Brain microvascular endothelial cell (primary cell): ENCODE results near the gene FAM50A.
A peak's percentile ranks its signal among the peaks of the same experiment; 100 is the strongest.

Experiments used
- DNase-seq: peaks from one replicate; pipeline ENCODE4 v3.0.0-alpha.2; 2020
- H3K27ac ChIP-seq: fragments of 250-450 bp; sonication (Bioruptor Pico); 2 replicates; pipeline ENCODE4 v1.5.1; 2020; ENCODE audit warnings: mild to moderate bottlenecking, moderate library complexity
- H3K27me3 ChIP-seq: fragments of 250-450 bp; sonication (Bioruptor Pico); replicated peaks from 2 replicates; pipeline ENCODE4 v1.5.1; 2020; ENCODE audit warnings: mild to moderate bottlenecking
- H3K36me3 ChIP-seq: fragments of 250-450 bp; sonication (Bioruptor Pico); replicated peaks from 2 replicates; pipeline ENCODE4 v1.5.1; 2020; ENCODE audit warnings: mild to moderate bottlenecking
- H3K4me3 ChIP-seq: 2 replicates; pipeline ENCODE4 v1.5.1; 2011; ENCODE audit warnings: low read depth, mild to moderate bottlenecking, control low read depth, low read length, moderate library complexity
- in situ Hi-C: cut with HindIII; loops from 2 replicates; pipeline ENCODE4 v1.10.0; 2017; ENCODE audit warnings: low sequenced_read_pairs, low pct_ligation_motif_present
- TF ChIP-seq, protein P1 (sequence below): IDR thresholded peaks from 2 replicates; pipeline ENCODE4 v1.5.1; 2011; ENCODE audit warnings: low read depth, mild to moderate bottlenecking, moderate library complexity, low read length, control low read depth, inconsistent platforms; ENCODE audit errors: missing control alignments

The FAM50A gene

DNA sequence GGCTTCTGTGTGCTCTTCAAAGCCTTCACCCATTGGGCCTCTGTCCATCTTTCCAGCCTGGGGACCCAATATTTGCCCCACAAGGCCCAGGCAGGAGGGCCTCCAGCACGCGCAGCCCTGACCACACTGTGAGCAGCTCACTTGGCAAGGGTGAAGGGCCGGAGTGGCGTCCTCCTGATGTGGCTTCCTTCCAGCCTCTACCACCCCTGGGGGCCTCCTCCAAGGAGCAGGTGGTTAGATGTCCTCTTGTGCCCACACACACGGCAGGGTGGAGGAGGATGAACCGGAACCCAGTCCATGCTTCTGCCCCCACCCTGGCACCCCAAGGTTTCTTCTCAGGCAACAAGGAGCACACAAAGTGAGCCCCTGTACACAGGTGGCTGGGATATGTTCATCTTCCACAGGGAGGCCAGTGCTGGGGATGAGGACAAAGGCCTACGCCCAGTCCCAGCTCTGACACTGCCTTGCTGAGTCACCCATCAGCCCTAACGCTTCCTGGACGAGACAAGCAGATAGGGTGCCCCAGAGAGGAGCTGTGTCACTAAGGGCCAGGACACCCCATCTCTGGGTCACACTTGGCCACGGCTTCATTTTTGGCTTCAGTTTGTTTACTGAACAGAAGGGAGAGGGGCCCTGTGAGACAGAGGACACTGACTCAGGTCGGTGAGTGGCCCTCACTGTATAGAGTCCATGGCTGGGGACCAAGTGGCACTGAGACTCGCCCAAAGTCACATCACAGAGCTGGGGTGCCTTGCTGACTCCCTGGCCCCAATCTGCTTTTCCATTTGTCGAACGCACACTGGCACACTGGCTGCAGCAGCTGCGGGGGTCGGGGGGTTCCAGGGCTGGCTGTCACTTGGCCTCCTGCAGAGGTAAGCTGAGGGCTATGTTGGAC is 40.6 kb downstream of the FAM50A start:
- DNase-seq, result no peak
- Histone ChIP-seq H3K4me3 (no peak overlapping the region), H3K36me3 (no peaks in the 10 kb centered on the region), H3K27ac (no peak overlapping the region), H3K27me3 (no peaks in the 10 kb centered on the region)
- in situ Hi-C loops, result no loop called here
- TF ChIP-seq, protein P1, sequence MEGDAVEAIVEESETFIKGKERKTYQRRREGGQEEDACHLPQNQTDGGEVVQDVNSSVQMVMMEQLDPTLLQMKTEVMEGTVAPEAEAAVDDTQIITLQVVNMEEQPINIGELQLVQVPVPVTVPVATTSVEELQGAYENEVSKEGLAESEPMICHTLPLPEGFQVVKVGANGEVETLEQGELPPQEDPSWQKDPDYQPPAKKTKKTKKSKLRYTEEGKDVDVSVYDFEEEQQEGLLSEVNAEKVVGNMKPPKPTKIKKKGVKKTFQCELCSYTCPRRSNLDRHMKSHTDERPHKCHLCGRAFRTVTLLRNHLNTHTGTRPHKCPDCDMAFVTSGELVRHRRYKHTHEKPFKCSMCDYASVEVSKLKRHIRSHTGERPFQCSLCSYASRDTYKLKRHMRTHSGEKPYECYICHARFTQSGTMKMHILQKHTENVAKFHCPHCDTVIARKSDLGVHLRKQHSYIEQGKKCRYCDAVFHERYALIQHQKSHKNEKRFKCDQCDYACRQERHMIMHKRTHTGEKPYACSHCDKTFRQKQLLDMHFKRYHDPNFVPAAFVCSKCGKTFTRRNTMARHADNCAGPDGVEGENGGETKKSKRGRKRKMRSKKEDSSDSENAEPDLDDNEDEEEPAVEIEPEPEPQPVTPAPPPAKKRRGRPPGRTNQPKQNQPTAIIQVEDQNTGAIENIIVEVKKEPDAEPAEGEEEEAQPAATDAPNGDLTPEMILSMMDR, result no peak

DNA sequence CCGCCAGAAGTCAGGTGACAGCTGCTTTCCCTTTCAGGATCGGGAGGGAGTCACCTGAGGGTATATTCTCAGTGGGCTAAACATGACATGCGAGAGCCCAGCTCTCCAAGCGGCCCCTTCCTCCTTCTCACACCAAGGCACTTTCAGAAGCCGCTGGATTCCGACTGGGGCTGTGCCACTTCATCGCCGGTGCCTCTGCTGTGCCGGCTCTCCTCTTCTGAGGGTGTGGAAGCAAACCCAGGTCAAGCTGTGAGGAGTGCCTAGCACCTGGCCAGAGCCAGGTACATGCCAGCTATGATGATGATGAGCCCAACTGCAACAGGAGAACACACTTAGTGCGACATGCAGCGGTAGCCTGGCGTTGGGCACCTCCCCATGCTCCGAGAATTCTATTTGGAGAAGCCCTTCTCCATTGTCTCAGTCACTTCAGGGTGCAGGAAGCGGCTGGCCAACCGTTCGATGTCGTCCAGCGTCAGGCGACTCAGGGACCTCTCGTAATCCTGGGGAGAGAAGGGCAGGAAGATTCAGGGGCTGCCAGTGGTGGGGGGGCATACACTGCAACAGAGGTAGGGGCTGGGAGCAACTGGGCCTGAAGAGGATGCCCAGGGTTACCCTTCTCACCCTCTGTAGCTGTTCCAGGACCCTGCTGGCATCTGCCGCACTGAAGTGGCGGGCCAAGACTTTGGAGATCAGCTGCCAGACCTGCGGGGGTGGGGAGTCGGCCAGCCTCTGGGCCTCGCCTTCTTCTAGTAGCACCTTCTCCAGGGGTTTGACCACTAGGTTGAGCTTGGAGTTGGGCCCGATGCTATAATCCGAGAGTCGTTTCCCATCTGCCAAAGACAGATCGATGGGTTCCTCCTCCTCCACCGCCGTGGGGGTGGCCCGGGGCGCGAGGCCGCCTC is 41.5 kb downstream of the FAM50A start:
- peak overlapping the region; percentile 60 for H3K4me3 ChIP-seq
- TF ChIP-seq, protein P1, result no peak
- H3K36me3 ChIP-seq, result no peaks in the 10 kb centered on the region
- H3K27me3 ChIP-seq, result no peaks in the 10 kb centered on the region
- no peak for DNase-seq
- H3K27ac ChIP-seq, result no peak overlapping the region
- in situ Hi-C loops, result no loop called here

DNA sequence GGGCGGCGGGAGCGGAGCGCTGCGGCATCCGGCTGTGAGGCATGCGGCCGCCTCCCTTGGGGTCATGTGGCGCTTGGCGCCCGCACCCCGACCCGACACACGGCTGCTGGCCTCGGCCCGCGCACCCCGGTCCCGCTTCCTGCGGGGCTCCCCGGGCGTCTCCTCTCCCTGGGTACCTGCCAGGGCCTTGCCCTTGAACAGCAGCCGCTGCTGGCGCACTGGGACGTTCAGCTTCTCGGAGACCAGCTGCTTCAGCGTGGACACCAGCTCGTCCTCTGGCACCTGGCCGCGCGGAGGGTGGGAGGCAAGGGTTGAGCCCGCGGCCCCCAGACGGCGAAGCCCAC is 42.1 kb downstream of the FAM50A start:
- H3K27me3 ChIP-seq, result no peaks in the 10 kb centered on the region
- in situ Hi-C loops, result no loop called here
- DNase-seq, result no peak
- peak overlapping the region; percentile 23 for H3K27ac ChIP-seq
- peak overlapping the region; percentile 60 for H3K4me3 ChIP-seq
- H3K36me3 ChIP-seq, result no peaks in the 10 kb centered on the region
- TF ChIP-seq, protein P1, result no peak

DNA sequence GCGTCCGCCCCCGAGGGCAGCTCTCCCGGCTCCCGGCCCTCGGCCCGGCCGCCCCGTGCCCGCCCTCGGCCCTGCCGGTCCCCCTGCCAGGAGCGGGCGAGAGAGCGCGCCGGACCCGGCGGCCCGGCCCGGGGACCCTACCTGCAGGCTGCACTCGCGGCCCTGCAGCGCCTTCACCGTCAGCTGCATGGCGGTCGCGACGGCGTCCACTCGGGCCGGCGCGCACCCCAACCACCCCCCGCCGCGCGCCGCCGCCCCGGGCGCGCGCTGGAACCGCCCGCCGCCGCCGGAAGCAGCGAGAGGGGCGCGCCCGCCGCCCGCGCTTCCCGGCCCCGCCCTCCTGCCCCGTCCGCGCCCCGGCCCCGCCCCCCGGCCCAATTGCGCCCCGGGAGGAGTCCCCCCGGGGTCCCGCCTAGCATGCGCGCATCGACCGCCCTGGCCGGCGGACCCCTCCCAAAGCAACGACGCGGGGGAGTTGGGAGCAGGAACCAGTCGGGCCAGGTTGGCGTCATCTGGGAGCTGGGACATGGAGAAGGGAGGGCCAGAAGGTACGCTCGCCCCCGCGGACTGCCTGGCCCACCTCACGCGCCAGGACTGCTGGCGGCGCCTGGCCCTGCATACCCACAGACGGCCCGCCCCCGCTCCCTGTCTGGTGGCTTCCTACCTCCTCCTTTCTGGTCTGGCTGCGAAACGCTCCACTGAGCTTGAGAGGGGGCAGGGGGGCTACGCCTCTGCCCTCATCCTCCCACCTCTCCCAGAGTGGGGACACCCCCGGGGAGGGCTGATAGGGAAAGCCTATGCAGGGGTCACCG is 42.7 kb downstream of the FAM50A start, which contains the start of gene UBL4A:
Gene UBL4A (minus strand): TSS at position 220 of the 812 bp plus-strand sequence. CDS start 31 bp downstream, at position 189.
- in situ Hi-C loops, result no loop called here
- no peaks in the 10 kb centered on the region for H3K36me3 ChIP-seq
- peak within 1 kb of the TSS; percentile 60 for H3K4me3 ChIP-seq
- H3K27ac ChIP-seq, result peak within 1 kb of the TSS; percentile 23
- H3K27me3 ChIP-seq, result no peaks in the 10 kb centered on the region
- DNase-seq, result no peak
- TF ChIP-seq, protein P1, result no peak

DNA sequence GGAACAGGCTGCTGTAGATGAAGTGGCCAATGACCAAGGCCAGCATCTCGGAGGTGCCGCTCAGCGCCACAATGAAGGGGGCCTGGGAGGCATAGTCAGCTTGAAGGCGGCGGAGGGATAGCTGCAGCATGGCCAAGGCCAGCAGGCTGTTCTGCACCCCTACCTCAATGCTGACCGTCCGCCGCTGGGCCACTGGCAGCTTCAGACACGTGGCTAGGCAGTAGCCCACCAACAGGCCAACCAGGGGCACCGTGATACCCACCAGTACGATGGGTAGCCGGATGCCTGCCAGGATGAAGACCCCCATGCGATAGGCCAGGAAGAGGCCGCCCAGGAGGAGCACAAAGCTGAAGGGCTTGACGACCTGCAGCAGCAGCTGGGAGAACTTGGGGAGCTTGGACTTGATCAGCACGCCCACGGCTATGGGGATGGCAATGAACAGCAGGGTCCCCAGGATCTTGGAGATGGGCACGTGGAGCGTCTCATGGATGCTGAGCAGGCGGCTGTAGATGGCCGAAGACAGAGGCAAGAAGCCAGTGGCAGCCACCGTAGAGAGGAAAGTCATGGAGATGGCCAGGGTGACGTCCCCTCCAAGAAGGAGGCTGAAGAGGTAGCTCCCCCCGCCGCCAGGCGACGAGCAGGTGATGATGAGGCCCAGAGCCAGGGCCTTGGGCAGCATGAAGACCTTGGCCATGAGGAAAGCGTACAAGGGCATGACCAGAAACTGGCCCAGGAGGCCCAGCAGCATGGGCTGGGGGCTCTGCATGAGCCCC is 43.8 kb downstream of the FAM50A start:
- TF ChIP-seq, protein P1, result no peak
- no peak overlapping the region for H3K27ac ChIP-seq

More for the DNA sequence above, 43.8 kb downstream of the FAM50A start:
- no peaks in the 10 kb centered on the region for H3K27me3 ChIP-seq
- no peak overlapping the region for H3K4me3 ChIP-seq
- DNase-seq, result no peak
- in situ Hi-C loops, result no loop called here
- H3K36me3 ChIP-seq, result no peaks in the 10 kb centered on the region
